Tibial nerve (tissue), 4 donors: ENCODE data around the gene ELMOD3. TPM values are rescaled to one million over a fixed set of nuclear protein-coding genes. Genes with fewer than 3 reads are reported as not detected.
"Not testable (repeated sequence)": the region's sequence is repeated elsewhere in the genome, so short reads cannot be mapped to it uniquely, and the experiment has no call there.

Experiments
- DNase-seq, 2 donors: peaks; one replicate each; pipeline ENCODE4 v3.0.0-alpha.2; 2019; ENCODE audit warnings: low spot score in 2 of 2
- H3K27ac ChIP-seq, 4 donors: fragments of 200-600 bp; sonication (generic) in 3 of 4; one replicate each; pipeline ENCODE4 v1.5.1; 2017 to 2019; ENCODE audit warnings: mild to moderate bottlenecking in 1 of 4
- H3K27me3 ChIP-seq, 2 donors: fragments of 200-600 bp; sonication (generic) in 1 of 2; one replicate each; pipeline versions ENCODE4 v1.5.1 to v1.6.0; 2017 to 2019
- H3K36me3 ChIP-seq, 3 donors: fragments of 200-600 bp; sonication (generic); one replicate each; pipeline ENCODE4 v1.5.1; 2018 to 2019
- H3K4me1 ChIP-seq, 4 donors: fragments of 200-600 bp; sonication (generic) in 3 of 4; one replicate each; pipeline ENCODE4 v1.5.1; 2017 to 2019
- H3K4me3 ChIP-seq, 4 donors: fragments of 200-600 bp; sonication (generic) in 3 of 4; one replicate each; pipeline ENCODE4 v1.5.1; 2017 to 2019; ENCODE audit warnings: mild to moderate bottlenecking in 1 of 4, moderate library complexity in 1 of 4
- H3K9me3 ChIP-seq, 4 donors: fragments of 200-600 bp; sonication (generic) in 3 of 4; one replicate each; pipeline ENCODE4 v1.5.1; 2017 to 2019
- EP300 ChIP-seq, 2 donors: sonication (generic); formaldehyde crosslinking; IDR thresholded peaks; one replicate each; pipeline ENCODE4 v1.6.1; 2017; ENCODE audit warnings: antibody characterized with exemption in 2 of 2, mild to moderate bottlenecking in 1 of 2
- POLR2A ChIP-seq, 2 donors: fragments of 450-650 bp; IDR thresholded peaks; one replicate each; pipeline ENCODE4 v1.6.1; 2017; ENCODE audit warnings: antibody characterized with exemption in 2 of 2, mild to moderate bottlenecking in 2 of 2, moderate library complexity in 2 of 2
- WGBS, 2 donors: methylation state at CpG; one replicate each; pipeline ENCODE4 v1.1.5; 2018; 5-methylcytosine and 5-hydroxymethylcytosine counted together
- total RNA-seq, 4 donors: library from RNA; depleted of rRNA; stranded (reverse); fragments of >200 nt; gene quantifications; one replicate each; pipeline ENCODE4 v1.1.0, GENCODE V29; 2016
- TF ChIP-seq, protein P1 (sequence below), 5 experiments: fragments of 200-600 bp in 3 of 5; fragments of 450-650 bp in 2 of 5; sonication (generic) in 3 of 5; IDR thresholded peaks; one replicate each; pipeline ENCODE4 v1.5.1; 2016 to 2019; ENCODE audit warnings: antibody characterized with exemption in 5 of 5, mild to moderate bottlenecking in 3 of 5, moderate library complexity in 2 of 5

ELMOD3 gene
- total RNA-seq, 4 donors from 2014 or later, result 21.2 to 39.0 (median 35.4) TPM

DNA sequence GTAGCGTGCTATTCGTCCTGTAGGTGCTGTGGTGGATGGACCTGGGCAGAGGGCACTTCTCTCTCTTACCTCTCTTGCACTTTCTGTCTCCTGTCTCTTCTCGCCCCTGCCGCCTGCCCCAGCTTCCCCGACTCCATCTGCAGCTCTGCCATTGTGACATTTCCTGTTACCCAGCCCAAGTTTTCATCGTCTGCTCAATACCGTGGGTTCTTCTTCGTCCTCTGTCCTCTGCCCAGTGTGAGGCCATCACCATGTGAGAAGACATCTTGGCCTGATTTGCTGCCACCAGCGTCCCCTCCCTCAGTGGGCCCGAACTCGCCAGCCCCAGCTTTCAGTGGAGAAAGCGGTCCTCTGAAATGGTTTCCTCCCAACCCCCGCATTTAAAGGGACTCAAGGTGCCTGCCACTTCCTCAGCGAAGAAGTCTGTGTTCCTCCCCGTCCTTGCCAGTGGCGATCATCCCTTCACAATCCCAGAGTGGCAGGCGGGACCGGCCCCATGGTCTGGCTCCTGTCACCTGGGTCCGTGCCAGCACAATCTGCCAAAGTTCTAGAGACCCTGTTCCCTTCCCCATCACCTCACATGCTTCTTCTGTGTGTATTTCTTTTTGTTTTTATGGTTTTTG, 44.8 kb upstream of the ELMOD3 start:
- Histone ChIP-seq H3K36me3 (peaks cover 0 to 36% (median 0%) of the 10 kb centered on the region in 3 donors), H3K4me1 (peaks cover 0 to 29% (median 11%) of the 10 kb centered on the region in 4 donors), H3K4me3 (no peak overlapping the region), H3K9me3 (no peaks in the 10 kb centered on the region), H3K27ac (peak overlapping the region in 2 of 4 donors; percentile 35 to 46), H3K27me3 (no peaks in the 10 kb centered on the region)
- DNase-seq, result no peak
- no peak for TF ChIP-seq POLR2A (IDR thresholded peaks at IDR 0.05)
- TF ChIP-seq EP300 (IDR thresholded peaks at IDR 0.05), result no peak
- TF ChIP-seq, protein P1, sequence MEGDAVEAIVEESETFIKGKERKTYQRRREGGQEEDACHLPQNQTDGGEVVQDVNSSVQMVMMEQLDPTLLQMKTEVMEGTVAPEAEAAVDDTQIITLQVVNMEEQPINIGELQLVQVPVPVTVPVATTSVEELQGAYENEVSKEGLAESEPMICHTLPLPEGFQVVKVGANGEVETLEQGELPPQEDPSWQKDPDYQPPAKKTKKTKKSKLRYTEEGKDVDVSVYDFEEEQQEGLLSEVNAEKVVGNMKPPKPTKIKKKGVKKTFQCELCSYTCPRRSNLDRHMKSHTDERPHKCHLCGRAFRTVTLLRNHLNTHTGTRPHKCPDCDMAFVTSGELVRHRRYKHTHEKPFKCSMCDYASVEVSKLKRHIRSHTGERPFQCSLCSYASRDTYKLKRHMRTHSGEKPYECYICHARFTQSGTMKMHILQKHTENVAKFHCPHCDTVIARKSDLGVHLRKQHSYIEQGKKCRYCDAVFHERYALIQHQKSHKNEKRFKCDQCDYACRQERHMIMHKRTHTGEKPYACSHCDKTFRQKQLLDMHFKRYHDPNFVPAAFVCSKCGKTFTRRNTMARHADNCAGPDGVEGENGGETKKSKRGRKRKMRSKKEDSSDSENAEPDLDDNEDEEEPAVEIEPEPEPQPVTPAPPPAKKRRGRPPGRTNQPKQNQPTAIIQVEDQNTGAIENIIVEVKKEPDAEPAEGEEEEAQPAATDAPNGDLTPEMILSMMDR (IDR thresholded peaks at IDR 0.05), result no peak
- 67% methylated on average over 19 of the region's 19 CpGs for WGBS, 2 donors

GRCh38 chr2:85310330-85310729, 44.2 kb upstream of the ELMOD3 start:
- Histone ChIP-seq H3K4me3 (no peak overlapping the region), H3K27me3 (no peaks in the 10 kb centered on the region), H3K27ac (peak overlapping the region in 1 of 4 donors; percentile 46), H3K36me3 (peaks cover 0 to 36% (median 0%) of the 10 kb centered on the region in 3 donors), H3K4me1 (peaks cover 0 to 29% (median 11%) of the 10 kb centered on the region in 4 donors), H3K9me3 (no peaks in the 10 kb centered on the region)
- 72 to 80% methylated on average over 3 of the region's 3 CpGs for WGBS, 2 donors
- TF ChIP-seq, protein P1 (IDR thresholded peaks at IDR 0.05), result no peak
- no peak for TF ChIP-seq EP300 (IDR thresholded peaks at IDR 0.05)
- TF ChIP-seq POLR2A (IDR thresholded peaks at IDR 0.05), result no peak
- no peak for DNase-seq

DNA sequence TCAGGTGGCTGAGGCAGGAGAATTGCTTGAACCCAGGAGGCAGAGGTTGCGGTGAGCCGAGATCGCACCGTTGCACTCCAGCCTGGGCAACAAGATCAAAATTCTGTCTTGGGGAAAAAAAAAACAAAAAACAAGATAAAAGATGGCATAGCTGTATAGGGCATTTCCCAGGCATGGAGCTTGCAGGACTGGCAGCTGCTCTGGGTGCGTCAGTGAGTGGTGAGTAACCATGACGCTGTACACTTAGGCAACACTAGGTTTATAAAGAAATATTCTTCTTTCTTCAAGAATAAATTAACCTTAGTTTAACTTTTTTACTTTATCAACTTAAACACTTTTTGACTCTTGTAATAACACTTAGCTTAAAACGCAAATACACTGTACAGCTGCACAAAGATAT, 42.2 kb upstream of the ELMOD3 start:
- H3K36me3 ChIP-seq, result peaks cover 0 to 36% (median 0%) of the 10 kb centered on the region in 3 donors
- H3K4me3 ChIP-seq, result no peak overlapping the region
- H3K9me3 ChIP-seq, result no peaks in the 10 kb centered on the region
- H3K27ac ChIP-seq, result no peak overlapping the region
- TF ChIP-seq, protein P1 (IDR thresholded peaks at IDR 0.05), result no peak
- TF ChIP-seq POLR2A (IDR thresholded peaks at IDR 0.05), result no peak
- no peak for TF ChIP-seq EP300 (IDR thresholded peaks at IDR 0.05)
- DNase-seq, result no peak
- 81 to 90% methylated on average over 7 of the region's 7 CpGs for WGBS, 2 donors
- H3K27me3 ChIP-seq, result no peaks in the 10 kb centered on the region
- H3K4me1 ChIP-seq, result peaks cover 0 to 29% (median 10%) of the 10 kb centered on the region in 4 donors

GRCh38 chr2:85314884-85315242, 39.7 kb upstream of the ELMOD3 start:
- Histone ChIP-seq H3K4me3 (no peak overlapping the region), H3K27me3 (no peaks in the 10 kb centered on the region), H3K27ac (no peak overlapping the region), H3K36me3 (peaks cover 0 to 54% (median 4%) of the 10 kb centered on the region in 3 donors), H3K9me3 (no peaks in the 10 kb centered on the region), H3K4me1 (peaks cover 0 to 15% (median 0%) of the 10 kb centered on the region in 4 donors)
- DNase-seq, result no peak
- TF ChIP-seq POLR2A (IDR thresholded peaks at IDR 0.05) (no peak), EP300 (IDR thresholded peaks at IDR 0.05) (no peak)
- TF ChIP-seq, protein P1 (IDR thresholded peaks at IDR 0.05), result no peak
- 84 to 86% methylated on average over 10 of the region's 10 CpGs for WGBS, 2 donors

GRCh38 chr2:85315921-85316320, 38.6 kb upstream of the ELMOD3 start:
- Histone ChIP-seq H3K4me1 (peaks cover 0 to 21% (median 0%) of the 10 kb centered on the region in 4 donors), H3K36me3 (peaks cover 0 to 65% (median 4%) of the 10 kb centered on the region in 3 donors)
- not testable (repeated sequence) for DNase-seq, H3K27ac ChIP-seq, H3K9me3 ChIP-seq, H3K4me3 ChIP-seq, H3K27me3 ChIP-seq
- 57 to 96% methylated on average over 4 to 5 of the region's 5 CpGs for WGBS, 2 donors
